HG03095 (cell line): ENCODE measurements around the gene SNX22.

Experiments
- ATAC-seq: cut with Tn5 transposase; IDR thresholded peaks from one replicate; pipeline ENCODE4 v1.9.1; 2021; ENCODE audit warnings: moderate library complexity; ENCODE audit not compliant: unreplicated experiment

Gene SNX22

DNA sequence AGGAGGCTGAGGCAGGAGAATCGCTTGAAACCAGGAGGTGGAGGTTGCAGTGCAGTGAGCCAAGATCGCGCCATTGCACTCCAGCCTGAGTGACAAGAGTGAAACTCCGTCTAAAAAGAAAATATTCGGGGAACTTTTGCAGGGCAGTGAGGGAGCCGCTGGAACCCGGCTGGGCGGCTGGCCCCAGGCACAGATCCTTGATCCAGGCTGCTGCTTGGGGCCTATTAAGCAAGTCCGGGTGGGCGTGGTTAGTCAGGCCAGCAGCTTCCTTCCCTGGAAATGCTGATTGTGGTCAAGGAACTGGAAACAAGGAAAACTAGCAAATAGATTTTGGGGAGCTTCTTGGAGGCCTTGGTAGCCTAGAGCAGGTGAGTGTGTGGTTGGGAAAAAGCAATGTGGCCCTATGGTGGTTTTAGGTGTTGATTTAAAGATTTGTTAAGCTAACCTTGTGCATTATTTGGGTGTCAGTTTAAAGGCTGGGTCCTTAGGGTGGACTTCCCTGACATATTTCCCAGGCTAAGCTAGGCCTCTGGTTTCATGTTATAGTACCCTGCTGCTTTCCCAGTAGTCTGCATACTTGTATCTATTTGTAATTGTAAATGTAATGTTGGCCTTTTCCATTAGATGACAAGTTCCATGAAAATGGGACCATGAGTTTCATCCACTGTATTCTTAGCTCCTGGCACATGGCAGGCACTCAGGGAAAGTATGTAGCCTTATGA is 17.7 kb upstream of the SNX22 start:
- no peak for ATAC-seq

DNA sequence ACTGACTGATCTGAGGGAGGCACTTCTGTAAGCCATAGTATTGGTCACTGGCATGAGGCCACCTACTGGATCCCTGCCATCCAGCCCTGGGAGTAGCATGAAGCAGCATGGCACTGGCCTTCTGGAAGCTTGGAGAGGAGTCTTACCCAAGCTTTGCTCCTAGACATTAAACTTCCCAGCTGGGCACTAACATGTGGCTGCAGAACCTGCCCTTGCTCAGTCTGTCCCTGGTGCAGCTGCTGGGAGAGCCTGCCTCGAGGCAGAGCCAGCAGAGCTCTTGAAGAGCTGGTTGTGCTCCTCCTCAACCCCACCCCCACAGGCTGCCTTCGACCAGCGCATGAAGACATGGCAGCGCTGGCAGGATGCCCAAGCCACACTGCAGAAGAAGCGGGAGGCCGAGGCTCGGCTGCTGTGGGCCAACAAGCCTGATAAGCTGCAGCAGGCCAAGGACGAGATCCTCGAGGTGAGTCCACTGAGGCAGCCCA is 17.1 kb upstream of the SNX22 start:
- no peak for ATAC-seq

DNA sequence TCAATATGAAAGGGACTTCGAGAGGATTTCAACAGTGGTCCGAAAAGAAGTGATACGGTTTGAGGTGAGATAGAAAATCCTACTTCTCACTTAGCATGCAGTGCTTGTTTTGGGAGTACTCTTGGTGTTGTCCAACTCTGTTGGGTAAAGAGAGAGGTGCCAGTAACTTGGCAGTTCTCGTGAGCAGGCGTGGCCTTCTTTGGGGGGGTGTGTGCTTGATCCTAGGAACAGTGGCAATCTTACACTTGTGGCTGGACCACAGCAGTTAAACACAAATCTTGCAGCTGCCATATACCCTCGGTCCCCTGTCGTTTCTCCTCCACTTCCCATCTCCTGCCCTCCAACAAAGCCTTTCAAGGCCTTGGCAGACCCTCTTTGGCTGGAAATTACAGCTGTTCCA is 15.2 kb upstream of the SNX22 start:
- no peak for ATAC-seq

DNA sequence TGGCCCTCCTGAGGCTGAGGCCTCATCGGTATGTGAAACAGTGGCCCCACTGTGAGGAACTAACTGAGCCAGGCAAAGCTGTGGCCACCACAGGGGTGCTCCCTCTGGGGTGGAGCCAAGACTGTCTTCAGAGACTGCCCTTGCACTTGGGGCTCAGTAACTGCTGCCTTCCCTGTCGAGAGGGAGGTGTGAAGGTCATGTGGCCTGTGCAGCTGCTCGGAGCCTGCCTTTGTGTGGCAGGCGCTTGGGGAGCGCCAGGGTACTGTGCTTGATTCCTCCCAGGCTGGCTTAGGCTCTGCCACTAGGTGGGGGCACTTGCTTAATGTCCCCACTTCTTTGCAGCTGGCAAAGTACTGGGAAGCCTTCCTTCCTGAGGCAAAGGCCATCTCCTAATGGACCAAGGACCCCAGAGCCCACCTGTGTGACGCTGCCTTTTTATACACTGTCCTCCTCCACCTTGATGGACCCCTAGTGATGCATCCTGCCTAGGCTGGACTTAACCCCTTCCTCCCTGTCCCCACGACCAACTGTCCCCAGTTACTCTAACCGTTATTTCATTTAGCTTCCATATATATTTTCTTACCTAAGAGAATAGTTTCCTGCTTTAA is 14.2 kb upstream of the SNX22 start:
- ATAC-seq = no peak

DNA sequence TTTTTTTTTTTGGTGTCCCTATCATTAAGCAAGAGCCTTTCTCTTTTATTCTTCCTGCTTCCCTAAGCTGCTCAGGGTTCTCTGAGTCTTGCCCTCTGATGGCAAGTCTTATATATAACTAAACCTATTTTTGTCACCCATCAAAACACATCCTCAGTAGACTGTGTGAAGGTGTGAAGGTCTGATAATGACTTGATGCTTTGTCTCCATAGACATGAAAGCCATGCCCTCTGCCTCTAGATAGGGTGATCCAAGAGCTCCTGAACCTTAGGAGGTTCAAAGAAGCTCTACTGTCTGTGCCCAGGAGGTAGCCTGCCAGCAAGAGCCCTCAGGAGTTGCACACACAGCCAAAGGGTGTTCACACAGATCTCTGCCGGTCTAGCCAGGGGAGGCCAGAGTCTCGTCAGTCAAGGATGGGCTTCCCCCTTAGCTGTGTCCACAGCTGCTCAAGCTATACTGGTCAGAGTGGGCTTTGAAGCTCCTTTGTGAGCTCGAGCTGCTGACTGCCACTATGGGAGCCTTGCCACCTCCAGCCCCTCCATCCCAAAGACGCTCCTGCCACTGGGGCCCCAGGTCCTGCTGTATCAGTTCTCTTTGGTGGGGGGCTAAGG is 13.1 kb upstream of the SNX22 start:
- no peak for ATAC-seq

DNA sequence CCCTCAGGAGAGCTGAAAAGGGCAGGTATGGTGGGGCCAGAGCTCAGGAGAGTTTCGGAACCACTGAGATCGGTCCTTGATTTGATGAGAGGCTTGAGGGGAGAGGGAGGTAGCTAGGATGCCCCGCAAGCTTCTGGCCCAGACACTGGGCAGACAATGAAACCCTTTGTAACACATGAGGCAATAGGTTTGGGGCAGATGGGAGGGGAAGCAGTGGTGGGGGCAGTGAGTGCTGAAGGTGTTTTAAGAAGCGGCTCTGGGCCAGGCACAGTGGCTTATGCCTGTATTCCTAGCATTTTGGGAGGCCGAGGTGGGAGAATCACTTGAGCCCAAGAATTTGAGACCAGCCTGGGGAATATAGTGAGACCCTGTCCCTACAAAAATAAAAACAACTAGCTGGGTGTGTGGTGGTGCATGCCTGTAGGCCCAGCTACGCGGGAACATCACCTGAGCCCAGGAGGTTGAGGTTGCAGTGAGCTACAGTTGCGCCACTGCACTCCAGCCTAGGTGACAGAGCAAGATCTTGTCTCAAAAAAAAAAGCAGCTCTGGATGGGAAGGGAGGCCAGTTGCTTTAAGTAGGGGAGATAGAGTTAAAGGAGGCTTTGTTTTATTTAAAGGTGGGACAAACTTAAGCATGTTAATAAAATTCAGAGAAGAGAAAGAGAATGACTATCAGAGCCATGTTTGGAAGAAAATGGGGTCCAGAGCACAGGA is 9.6 kb upstream of the SNX22 start:
- no peak for ATAC-seq

DNA sequence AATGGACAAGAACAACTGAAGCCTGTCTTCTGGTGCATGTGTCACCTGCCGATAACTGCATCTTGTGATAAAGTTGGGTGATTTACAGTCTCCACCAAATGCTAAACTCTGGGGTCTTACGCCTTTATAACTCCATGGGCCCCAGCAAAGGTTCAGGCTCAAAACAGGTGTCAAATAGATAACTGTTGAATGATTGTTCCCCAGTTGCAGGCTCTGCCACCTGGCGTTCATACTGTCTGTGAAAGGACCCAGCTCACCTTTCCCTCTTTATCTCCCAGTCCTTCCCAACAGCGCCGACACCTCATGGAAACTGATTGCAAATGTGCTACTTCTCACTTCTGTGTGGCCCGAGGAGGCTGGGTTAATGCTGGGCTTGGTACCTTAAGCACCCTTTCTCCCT is 8.3 kb upstream of the SNX22 start:
- no peak for ATAC-seq

DNA sequence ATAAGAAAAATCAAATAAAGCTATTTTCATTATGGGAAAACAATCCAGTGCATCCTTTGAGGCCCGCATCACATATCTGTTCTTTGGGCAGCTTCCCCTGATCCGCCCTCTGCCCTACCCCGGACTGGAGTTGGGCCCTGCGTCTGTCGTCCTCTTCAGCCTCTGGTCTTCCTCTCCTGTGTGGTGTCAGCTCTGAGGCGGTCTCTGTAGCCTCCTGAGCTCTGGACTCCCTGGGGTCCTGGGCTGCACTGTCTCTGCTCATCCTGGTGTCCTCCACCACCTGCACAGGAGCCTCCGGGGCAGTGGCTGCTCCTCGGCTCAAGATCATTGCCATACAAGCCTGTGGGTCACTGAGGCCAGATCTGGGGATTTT is 7.4 kb upstream of the SNX22 start:
- ATAC-seq = no peak

DNA sequence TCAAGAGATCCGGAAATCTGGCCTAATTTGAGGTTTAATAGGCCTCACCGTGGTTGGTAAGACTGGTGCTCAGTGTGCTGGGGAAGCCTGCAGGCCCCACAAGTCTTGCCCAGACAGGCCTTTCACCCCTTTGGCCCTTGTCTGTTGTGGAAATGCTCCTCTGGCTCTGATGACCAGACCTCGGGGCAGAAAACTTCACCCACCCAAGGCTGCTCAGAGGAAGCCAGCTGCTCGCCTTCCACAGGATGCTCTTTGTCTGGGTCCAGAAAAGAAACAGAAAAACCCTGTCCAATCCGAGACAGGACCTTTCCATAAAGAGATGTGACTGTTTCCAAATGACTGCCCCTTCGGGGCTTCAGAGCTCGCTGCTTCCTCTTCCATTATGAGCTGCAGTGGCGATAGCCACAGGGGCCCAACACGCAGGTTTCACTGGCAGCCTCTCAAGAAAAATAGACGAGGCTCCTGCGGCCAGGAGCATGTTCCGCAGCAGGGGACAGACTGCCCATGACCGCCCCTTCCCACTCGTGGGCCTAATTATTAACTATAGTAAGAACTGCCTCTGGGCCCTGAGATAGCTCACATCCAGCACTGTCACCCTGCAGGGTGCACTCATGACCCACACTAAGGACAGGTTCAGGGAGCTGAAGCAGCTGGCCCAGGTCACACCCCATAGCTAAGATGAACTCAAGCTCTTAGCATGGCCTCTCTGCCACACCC is 6.8 kb upstream of the SNX22 start:
- peak; percentile 63 for ATAC-seq

DNA sequence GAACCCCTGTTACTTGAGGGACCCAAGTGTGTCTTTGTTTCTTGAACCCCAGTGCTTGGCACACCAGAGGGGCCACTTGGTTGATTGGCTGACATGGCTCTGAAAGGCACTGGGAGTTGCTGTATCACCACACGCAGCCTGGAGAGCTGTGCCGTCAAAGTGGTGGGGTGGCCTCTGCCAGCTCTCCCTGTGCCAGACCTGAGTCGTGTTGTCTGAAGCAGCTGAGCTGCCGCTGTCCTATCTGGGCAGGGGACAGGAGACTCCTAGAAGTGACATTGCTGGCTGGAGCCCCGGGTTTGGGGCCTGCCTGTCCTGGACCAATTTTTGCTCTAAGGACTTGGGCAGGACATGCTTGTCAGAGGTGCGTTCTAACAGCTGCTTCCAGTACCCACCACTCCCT is 5.5 kb upstream of the SNX22 start:
- no peak for ATAC-seq

DNA sequence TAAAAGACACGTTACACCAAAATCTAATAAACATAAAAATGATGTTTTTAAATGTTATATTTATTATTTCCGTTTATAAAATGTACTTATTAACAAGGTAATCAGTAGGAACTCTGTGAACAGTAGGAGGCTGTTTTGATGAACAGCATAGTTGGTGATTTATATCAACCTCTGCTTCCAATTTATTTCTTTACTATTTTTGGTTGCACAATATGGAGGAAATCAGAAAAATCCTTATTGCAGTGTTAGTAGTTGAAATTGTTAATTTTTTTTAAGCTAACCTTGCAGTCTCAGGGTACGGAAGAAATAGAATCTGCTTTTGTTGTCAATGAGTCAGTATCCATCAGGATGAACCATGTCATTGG is 5.0 kb upstream of the SNX22 start:
- no peak for ATAC-seq

DNA sequence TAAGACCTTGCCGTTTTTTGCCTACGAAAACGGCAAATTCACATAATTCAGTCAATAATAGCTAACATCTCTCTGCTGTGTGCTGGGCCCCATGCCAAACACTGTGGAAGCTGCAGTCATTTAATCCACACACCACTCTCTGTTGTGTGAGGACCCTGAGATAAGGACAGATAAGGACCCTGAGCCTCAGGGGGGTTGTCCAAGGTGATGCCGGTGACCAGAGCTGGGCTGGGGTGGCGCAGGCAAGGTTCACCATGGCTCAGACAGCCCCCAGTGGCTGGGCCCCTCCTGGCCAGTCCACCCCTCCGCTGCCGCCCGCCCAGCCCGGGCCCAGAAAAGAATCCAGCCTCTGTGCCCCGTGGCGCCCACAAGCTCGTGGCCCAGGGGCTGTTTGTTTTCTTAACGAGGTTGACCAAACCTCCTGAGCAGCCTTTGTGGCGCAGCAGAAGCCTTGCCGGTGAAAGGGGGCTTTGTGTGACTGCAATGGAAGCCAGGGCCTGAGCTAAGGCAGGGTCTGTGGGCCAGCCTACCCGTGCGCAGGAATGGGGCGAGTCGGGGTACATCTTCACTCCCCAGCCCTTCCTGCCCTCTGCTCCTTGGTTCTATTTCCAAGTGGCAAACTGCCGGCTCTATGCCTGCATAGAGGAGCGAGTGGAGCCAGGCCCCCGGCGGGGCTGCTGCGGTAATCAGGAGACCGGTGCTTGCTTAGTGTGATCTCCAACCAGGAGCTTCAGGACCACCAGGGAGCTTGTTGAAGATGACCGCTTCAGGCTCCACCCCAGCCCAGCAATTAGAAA is 4.4 kb upstream of the SNX22 start:
- no peak for ATAC-seq

DNA sequence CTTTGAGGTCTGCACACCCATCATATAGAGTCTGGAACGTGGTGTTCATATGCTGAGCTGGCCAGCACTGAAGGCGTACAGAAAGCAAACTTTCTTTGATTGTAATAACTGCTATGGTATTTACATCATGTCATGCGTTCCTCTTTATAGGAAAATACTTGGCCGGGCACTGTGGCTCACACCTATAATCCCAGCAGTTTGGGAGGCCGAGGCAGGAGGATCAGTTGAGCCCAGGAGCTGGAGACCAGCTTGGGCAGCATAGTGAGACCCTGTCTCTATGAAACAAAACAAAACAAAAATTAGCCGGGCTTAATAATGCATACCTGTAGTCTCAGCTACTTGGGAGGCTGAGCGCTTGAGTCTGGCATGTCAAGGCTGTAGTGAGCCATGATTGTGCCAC is 3.4 kb upstream of the SNX22 start:
- ATAC-seq = no peak

DNA sequence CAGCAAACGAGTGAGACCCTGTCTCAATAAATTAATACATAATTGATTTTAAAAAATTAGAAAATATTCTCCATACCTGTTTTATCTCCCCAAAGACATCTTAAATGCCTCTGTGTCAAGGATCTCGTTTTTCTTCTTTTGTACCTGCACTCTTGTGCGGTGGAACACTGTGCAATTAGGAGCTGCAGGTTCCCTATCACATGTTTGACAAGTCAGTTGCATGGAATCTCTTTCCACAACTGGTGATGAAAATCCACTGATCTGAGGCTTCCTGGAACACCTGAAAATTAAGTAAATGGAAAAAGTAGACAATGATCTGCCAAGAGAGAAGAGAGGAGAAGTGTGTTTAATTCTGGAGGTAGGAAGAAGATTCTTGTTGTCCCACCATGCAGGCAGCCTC is 3.0 kb upstream of the SNX22 start:
- ATAC-seq = no peak

DNA sequence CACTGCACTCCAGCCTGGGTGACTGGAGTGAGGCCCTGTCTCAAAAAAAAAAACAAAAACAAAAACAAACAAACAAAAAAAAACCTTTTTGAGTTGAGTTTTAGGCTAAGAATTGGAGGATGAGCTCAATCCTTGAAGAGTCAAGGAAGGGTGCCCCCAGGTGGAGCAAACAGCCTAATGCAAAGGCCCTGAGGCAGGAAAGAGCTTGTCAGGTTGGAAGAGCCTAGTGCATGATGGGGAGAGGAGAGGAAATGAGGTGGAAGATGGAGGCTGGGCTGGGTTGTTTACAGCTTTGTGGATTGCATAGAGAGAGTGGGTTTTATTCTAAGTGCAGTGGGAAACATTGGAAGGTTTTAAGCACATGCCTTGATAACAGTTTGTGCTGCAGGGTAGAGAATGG is 2.1 kb upstream of the SNX22 start:
- ATAC-seq = no peak

DNA sequence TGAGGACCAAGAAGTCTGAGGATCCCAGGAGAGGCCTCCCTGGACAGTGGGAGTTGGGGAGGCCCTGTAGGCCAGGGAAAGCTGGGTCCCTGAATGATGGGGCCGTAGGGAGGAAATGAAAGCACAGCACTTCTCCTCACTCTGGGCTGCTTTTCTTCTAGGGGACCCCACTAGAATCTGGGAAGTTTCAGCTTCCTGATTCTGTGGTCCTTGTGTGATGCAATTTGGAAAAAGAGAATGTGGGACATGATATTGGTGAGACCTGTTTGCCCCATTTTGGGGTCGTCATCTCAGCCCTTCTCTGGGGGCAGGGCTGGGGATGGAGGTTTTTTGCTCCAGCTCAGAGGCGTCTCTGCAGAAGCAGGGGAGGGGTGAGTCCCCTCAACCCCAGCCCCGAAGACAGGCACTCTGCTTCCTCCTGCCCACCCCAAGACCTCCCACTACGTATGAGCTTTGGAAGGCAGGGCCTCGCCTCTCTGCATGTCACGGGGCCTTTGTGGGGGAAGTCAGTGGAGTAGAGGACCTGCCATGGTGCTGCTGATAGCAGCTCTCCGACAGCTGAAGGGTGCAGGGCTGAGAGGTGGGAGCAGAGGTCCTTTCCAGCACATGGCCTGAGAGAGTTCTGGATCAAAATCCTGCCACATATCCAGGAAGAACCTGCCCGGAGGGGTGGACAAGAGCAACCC is 1.5 kb upstream of the SNX22 start:
- no peak for ATAC-seq

DNA sequence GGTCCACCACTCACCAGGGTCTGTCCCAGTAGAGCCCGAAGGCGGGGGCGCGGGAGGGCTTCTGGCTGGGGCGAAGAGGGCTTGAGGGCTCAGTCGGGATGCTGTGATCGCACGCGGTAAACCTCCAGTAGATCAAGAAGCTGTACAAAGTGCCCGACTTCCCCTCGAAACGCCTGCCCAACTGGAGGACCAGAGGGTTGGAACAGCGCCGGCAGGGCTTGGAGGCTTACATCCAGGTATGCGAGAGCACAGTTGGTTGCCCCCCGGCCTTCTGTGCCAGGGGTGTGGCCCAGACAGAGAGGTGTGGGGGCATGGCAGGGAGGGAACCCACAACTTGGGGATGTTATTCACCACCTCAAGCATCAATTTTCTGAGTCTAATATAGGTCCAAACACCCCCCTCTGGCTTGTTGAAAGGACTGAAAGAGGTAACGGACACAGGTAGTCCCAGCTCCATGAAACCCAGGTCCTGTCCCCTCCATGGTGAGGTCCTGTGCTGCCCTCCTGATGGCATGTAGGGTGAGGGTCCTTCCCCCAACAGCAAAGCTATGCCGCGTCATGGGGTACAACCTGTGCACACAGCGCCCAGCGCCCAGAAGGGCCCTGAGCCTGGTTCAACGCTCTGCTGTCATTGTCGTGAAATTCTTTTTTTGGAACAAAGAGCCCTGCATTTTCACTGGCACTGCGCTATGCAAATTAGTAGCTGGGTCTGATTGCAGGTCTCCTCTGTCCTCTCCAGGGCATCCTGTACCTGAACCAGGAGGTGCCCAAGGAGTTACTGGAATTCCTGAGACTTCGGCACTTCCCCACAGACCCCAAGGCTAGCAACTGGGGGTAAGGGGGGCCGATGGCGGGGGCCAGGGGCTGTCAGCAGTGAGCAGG is 1.2 kb downstream of the SNX22 start:
- no peak for ATAC-seq

DNA sequence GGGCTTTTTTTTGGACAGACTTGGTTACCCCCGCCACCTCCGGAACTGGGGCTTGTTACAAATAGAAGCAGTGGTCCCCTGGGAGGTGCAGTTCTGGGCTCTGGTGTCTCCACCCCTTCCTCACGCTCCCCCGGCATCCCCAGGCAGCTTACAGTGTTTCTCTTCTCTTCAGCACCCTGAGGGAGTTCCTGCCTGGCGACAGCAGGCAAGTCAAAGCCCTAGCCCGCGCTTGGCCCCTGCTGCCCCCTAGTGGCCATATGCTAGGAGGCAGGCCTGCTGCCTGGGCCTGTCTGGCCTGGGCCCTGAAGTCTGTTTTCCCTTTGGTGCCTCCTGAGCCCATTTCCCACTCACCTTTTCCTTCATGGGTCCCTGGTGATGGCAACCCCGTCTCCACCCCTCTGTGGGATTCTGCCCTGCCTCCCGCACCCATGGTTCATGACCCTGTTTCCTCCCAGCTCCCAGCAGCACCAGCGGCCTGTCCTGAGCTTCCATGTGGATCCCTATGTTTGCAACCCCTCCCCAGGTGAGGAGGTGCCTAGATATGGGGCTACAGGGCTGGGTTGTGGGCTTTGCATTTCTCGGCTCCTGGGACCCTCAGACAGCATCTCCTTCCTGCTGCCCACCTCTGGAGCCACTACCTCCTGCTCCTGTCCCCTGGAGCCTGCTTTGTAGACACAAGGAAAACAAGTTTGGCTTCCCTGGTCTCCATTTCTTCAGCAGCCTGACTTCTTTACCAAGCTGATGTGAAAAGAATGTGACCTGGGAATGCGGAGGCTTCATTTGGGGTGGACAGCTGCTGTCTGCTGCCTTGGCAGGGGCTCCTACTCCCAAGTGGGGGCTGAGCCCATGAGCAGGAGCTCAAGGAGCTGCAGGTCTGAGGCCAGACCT is 2.2 kb downstream of the SNX22 start:
- peak; percentile 52 for ATAC-seq
